Right lobe of liver (tissue), 6 donors: Measurements from ENCODE around the gene NUMB. TPM values are rescaled to one million over a fixed set of nuclear protein-coding genes. Genes with fewer than 3 reads are reported as not detected.

Experiments
- ATAC-seq, 4 donors: fragments of 200-7000 bp; cut with Tn5 transposase; one replicate each; pipeline ENCODE4 v1.9.1; 2020; ENCODE audit warnings: mild to moderate bottlenecking in 4 of 4, moderate library complexity in 4 of 4
- DNase-seq, 3 donors: peaks; one replicate each; pipeline ENCODE4 v3.0.0-alpha.2; 2020
- H3K27ac ChIP-seq, 3 donors: fragments of 200-600 bp; one replicate each; pipeline ENCODE4 v1.8.0; 2022
- H3K27me3 ChIP-seq, 2 donors: fragments of 200-600 bp; one replicate each; pipeline ENCODE4 v1.8.0; 2022
- H3K36me3 ChIP-seq, 4 donors: fragments of 200-600 bp; sonication (generic) in 1 of 4; one replicate each; pipeline versions ENCODE4 v1.5.1 to v1.8.0; 2017 to 2022; ENCODE audit warnings: control low read depth in 1 of 4
- H3K4me1 ChIP-seq, 4 donors: fragments of 200-600 bp; sonication (generic) in 1 of 4; one replicate each; pipeline versions ENCODE4 v1.5.1 to v1.8.0; 2017 to 2022; ENCODE audit warnings: control low read depth in 1 of 4
- H3K4me3 ChIP-seq, 3 donors: fragments of 200-600 bp; one replicate each; pipeline ENCODE4 v1.8.0; 2022
- H3K9me3 ChIP-seq, 4 donors: fragments of 200-600 bp; sonication (generic) in 1 of 4; one replicate each; pipeline versions ENCODE4 v1.5.1 to v1.8.0; 2017 to 2022; ENCODE audit warnings: control low read depth in 1 of 4
- CTCF ChIP-seq, 4 donors: fragments of 200-600 bp in 3 of 4; fragments of 450-650 bp in 1 of 4; IDR thresholded peaks; one replicate each; pipeline versions ENCODE4 v1.5.1 to v1.8.0; 2016 to 2022; ENCODE audit warnings: antibody characterized with exemption in 4 of 4, mild to moderate bottlenecking in 2 of 4
- POLR2A ChIP-seq: fragments of 450-650 bp; IDR thresholded peaks from one replicate; pipeline ENCODE4 v1.6.1; 2017; ENCODE audit warnings: antibody characterized with exemption, mild to moderate bottlenecking
- WGBS: methylation state at CpG from one replicate; pipeline ENCODE4 v1.1.6; 2018; ENCODE audit warnings: low coverage, low lambda C conversion rate; ENCODE audit not compliant: insufficient coverage; ENCODE audit errors: missing lambda C conversion rate; 5-methylcytosine and 5-hydroxymethylcytosine counted together
- intact Hi-C, 2 donors: fragments of 100-400 bp; cut with DNase I; formaldehyde crosslinking; loops; one replicate each; pipeline versions ENCODE4 v1.11.2 to v1.14.1; 2022
- total RNA-seq, 6 experiments: library from RNA; depleted of rRNA in 2 of 6; stranded (reverse); fragments of >200 nt in 2 of 6; fragmentation: NEBNext Ultra II Directional in 3 of 6; extraction: Animal tissue kit (Norgen Biotek cat#: 25700) in 3 of 6; gene quantifications; one replicate each; pipeline versions ENCODE4 v1.1.0 to v1.2.4, GENCODE V29; 2016 to 2023
- donor health status: DM: no; HTN: yes; CAD: no.
- donor health status: DM: no; HTN: no; CAD: no.
- donor health status: DM: no; HTN: no; CAD: no.
- donor health status: DM: no; HTN: yes; CAD: no.
- donor health status: DM: no; HTN: yes; CAD: no.

NUMB gene
- total RNA-seq, 6 experiments from 2014 or later, result 28.3 to 48.4 (median 43.7) TPM

- Histone ChIP-seq H3K4me1 (no peaks in the 10 kb centered on the region), H3K9me3 (no peaks in the 10 kb centered on the region), H3K36me3 (no peaks in the 10 kb centered on the region), H3K27me3 (no peaks in the 10 kb centered on the region), H3K27ac (no peak overlapping the region), H3K4me3 (no peak overlapping the region)
- intact Hi-C loops, result no loop called here
- ATAC-seq (no peak), DNase-seq (no peak)
- WGBS, result 67% methylated on average over 4 of the region's 4 CpGs
- TF ChIP-seq CTCF (IDR thresholded peaks at IDR 0.05) (no peak), POLR2A (no peak)
Observed at GRCh38 chr14:73258076-73258475, 200.3 kb downstream of the NUMB start.

GRCh38 chr14:73255693-73256225 is 202.6 kb downstream of the NUMB start:
- no peaks in the 10 kb centered on the region for H3K27me3 ChIP-seq
- H3K36me3 ChIP-seq, result no peaks in the 10 kb centered on the region
- ATAC-seq (no peak), DNase-seq (peak in 1 of 3 donors; percentile 35)
- no peak for TF ChIP-seq POLR2A
- TF ChIP-seq CTCF (IDR thresholded peaks at IDR 0.05), result no peak
- intact Hi-C loops, result no loop called here
- no peaks in the 10 kb centered on the region for H3K9me3 ChIP-seq
- 88% methylated on average over 6 of the region's 9 CpGs for WGBS
- no peak overlapping the region for H3K4me3 ChIP-seq
- H3K27ac ChIP-seq, result no peak overlapping the region
- H3K4me1 ChIP-seq, result no peaks in the 10 kb centered on the region

GRCh38 chr14:73255005-73255400 is 203.3 kb downstream of the NUMB start:
- Histone ChIP-seq H3K9me3 (no peaks in the 10 kb centered on the region), H3K36me3 (no peaks in the 10 kb centered on the region), H3K4me1 (no peaks in the 10 kb centered on the region), H3K27me3 (no peaks in the 10 kb centered on the region), H3K27ac (no peak overlapping the region), H3K4me3 (no peak overlapping the region)
- DNase-seq, result peak in 1 of 3 donors; percentile 44
- ATAC-seq, result no peak
- intact Hi-C loops, result no loop called here
- no peak for TF ChIP-seq CTCF (IDR thresholded peaks at IDR 0.05)
- no peak for TF ChIP-seq POLR2A
- 90% methylated on average over 2 of the region's 6 CpGs for WGBS

GRCh38 chr14:73254247-73255004 is 203.9 kb downstream of the NUMB start:
- WGBS, result 93% methylated on average over 5 of the region's 28 CpGs
- Histone ChIP-seq H3K9me3 (no peaks in the 10 kb centered on the region), H3K4me1 (no peaks in the 10 kb centered on the region), H3K27ac (no peak overlapping the region), H3K27me3 (no peaks in the 10 kb centered on the region), H3K4me3 (no peak overlapping the region), H3K36me3 (no peaks in the 10 kb centered on the region)
- intact Hi-C loops, result no loop called here
- DNase-seq (peak in 2 of 3 donors; percentile 35 to 39), ATAC-seq (no peak)
- TF ChIP-seq POLR2A (no peak), CTCF (IDR thresholded peaks at IDR 0.05) (no peak)
